GM21786 (cell line): Measurements from ENCODE around the gene RNF217.
"Not testable (repeated sequence)": the region's sequence is repeated elsewhere in the genome, so short reads cannot be mapped to it uniquely, and the experiment has no call there.

Experiments
- ATAC-seq: cut with Tn5 transposase; IDR thresholded peaks from one replicate; pipeline ENCODE4 v1.9.1; 2021; ENCODE audit not compliant: unreplicated experiment

Gene RNF217

DNA sequence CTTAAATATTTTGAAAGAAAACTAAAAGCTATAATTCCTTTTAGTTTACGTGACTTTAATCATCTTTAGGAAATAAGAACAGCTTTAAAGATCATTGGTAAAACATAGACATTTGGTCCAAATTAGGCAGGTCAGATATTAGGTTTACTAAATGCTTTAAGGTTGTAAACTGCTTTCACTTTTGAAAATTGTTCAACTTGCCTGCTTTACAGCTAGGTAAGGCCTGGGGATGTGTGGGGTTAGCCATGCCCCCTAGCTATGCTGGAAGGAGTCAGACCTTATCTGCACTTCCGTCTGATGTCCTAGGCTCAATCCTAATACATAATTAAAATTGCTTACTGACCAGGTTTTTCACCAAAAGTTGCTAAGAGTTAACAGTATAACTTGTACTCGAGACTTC is 160.8 kb downstream of the RNF217 start:
- ATAC-seq = no peak

DNA sequence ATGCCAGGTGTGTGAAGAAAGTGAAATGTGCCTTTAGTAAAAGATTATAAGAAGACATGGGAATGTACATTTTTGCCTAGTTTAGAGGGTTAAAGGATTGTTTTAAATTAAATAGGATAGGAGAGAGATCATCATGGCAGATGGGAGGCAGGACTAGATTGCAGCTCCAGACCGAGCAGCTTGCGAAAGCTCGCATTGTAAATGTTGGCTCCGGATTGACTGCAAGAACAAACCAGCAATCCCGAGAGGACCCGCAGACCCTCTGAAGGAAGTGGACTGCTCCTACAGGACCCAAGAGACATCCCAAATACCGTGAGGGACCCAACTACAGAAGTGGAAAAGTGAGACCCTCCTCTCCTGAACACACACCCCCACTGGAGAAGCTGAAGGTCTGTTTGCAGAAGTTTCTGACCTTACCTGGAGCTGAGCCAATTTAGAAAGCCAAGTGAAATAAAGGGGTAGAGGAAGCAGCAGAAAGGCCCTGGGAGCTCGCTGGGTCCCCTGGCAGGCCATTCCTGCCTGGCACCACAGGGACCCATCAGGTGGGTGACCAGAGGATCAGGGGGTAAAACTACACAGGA is 161.3 kb downstream of the RNF217 start:
- no peak for ATAC-seq

DNA sequence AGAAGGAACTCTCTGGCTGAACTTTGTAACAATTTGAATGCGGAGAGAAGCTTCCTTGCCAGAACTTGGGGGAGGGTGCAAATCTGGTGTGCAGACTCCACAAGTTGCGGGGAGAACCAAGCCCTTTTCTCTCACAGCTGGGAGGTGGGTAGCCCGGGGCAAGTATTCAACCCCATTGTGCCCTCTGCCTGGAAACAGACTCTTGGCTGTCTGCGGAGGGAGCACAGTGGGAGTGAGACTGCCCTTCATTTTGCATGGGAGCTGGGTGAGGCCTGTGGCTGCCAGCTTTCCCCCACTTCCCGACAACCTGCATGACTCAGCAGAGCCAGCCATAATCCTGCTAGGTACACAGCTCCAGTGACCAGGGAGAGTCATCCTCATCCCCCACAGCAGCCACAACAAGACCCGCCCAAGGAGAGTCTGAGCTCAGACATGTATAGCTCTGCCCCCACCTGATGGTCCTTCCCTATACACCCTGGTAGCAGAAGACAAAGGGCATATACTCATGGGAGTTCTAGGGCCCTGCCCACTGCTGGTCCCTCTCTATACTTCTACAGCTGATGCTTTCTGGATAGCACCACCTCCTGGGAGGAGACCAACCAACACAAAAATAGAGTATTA is 161.9 kb downstream of the RNF217 start:
- ATAC-seq = no peak

DNA sequence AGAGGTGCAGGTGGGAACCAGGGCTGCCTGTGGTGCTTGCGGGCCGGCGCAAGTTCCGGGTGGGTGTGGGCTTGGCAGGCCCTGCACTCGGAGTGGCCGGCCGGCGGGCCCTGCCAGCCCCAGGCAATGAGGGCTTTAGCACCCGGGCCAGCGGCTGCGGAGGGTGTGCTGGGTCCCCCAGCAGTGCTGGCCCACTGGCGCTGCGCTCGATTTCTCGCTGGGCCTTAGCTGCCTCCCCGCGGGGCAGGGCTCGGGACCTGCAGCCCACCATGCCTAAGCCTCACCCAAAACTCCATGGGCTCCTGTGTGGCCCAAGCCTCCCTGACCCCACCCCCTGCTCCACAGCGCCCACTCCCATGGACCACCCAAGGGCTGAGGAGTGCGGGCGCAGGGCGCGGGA is 163.6 kb downstream of the RNF217 start:
- not testable (repeated sequence) for ATAC-seq

DNA sequence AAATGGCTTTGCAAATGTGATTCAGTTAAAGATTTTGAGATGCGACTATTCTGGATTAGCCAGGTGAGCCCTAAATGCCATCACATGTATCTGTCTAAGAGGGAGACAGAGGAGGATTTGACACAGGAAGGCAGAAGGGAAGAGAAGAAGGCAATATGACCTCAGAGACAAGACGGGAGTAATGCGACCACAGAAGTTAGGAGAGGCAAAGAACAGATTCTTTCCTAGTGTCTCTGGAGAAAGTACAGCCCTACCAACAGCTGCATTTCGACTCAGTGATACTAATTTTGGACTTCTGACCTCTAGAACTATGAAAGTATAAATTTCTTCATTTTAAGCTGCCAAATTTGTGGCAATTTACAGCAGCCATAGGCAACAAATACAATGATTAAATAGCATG is 167.1 kb downstream of the RNF217 start:
- no peak for ATAC-seq

DNA sequence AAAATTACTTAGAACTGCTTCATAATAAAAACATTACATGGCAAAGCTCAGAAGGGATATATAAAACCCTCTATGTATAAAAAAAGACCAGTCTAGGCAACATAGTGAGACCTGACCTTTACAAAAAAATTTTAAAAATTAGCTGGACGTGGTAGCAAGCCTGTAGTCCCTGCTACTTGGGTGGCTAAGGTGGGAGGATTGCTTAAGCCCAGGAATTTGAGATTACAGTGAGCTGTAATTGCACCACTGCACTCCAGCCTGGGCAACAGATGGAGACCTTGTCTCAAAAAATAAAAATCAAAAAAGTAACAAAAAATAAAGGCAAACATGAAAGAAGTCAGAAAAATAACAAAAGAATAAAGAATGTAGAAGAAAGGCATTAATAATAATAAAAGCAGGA is 169.8 kb downstream of the RNF217 start:
- no peak for ATAC-seq

DNA sequence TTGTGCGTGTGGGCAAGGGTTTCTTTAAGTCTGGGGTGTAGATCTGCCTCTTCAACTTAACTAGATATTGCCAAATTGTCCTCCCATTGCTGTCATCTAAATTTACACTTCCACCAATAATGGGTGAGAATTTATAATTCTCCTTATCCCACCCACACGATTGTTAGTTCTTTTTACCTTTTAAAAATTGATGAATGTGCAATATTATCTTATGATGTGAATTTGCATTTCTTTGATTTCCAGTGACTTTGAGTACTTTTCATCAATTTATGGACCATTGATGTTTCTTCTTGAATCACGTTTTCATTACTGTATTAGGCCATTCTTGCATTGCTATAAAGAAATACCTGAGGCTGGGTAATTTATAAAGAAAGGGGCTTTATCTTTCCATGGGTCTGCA is 174.1 kb downstream of the RNF217 start:
- ATAC-seq = no peak

DNA sequence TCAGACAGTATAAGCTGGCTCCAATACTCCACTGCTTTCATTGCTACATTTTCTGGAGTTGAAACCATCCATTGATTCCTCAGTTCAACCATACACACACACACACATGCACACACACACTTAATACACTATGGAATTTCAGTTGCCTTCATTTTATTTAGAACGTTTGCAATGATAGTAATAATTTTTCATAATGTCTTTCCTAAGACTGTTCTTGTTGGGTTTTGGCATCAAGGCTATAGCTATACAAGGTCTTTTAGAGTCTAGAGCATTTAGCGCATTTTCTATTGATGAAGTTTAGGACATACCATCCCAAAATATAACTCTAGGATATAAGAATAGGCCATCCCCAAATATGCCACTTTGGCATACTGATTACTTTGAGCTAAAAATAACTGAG is 175.8 kb downstream of the RNF217 start:
- ATAC-seq = no peak

DNA sequence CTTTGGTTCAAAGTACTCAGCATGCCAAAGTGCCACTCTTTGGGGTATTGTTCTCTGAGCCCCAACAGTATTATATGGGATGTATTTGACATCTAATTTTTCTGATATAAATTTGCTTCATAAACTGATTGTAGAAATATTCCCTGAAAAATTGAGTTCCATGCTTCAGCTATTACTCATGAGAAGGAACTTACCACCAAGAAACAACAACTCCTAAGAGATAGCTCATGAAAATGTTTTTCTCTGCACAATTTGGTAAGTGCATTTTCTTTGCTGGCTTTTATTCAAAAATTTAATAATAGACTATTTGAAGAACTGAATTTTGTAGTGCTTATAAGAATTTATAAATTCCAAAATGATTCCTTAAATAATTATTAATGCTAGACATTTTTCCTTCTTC is 178.6 kb downstream of the RNF217 start:
- ATAC-seq = no peak
